GM19452 (cell line): ENCODE measurements around the gene ETS1.

Source experiments
- ATAC-seq: cut with Tn5 transposase; IDR thresholded peaks from one replicate; pipeline ENCODE4 v1.9.1; 2021; ENCODE audit not compliant: unreplicated experiment

ETS1 gene

GRCh38 chr11:128619540-128620308 lies 32.4 kb upstream of the ETS1 start:
- ATAC-seq, result no peak

- ATAC-seq, result no peak
Observed at GRCh38 chr11:128619007-128619406, 31.6 kb upstream of the ETS1 start.

GRCh38 chr11:128618603-128619002 lies 31.2 kb upstream of the ETS1 start:
- no peak for ATAC-seq

GRCh38 chr11:128616161-128616560 lies 28.8 kb upstream of the ETS1 start:
- no peak for ATAC-seq

GRCh38 chr11:128615612-128616011 lies 28.3 kb upstream of the ETS1 start:
- ATAC-seq, result no peak

GRCh38 chr11:128615076-128615475 lies 27.7 kb upstream of the ETS1 start:
- ATAC-seq, result no peak

GRCh38 chr11:128614026-128614425 lies 26.7 kb upstream of the ETS1 start:
- no peak for ATAC-seq

- ATAC-seq, result no peak
Observed at GRCh38 chr11:128613300-128613995, 26.1 kb upstream of the ETS1 start.

GRCh38 chr11:128610721-128611617 lies 23.6 kb upstream of the ETS1 start:
- peak; percentile 96 for ATAC-seq

GRCh38 chr11:128609785-128610184 lies 22.4 kb upstream of the ETS1 start:
- ATAC-seq, result no peak

- ATAC-seq, result no peak
Observed at GRCh38 chr11:128608746-128609407, 21.5 kb upstream of the ETS1 start.

- no peak for ATAC-seq
Observed at GRCh38 chr11:128607819-128608218, 20.5 kb upstream of the ETS1 start.

- ATAC-seq, result no peak
Observed at GRCh38 chr11:128604723-128605122, 17.4 kb upstream of the ETS1 start.

GRCh38 chr11:128603752-128604414 lies 16.5 kb upstream of the ETS1 start:
- peak; percentile 53 for ATAC-seq

- ATAC-seq, result no peak
Observed at GRCh38 chr11:128603003-128603696, 15.8 kb upstream of the ETS1 start.

- ATAC-seq, result no peak
Observed at GRCh38 chr11:128599729-128600128, 12.4 kb upstream of the ETS1 start.

- ATAC-seq, result no peak
Observed at GRCh38 chr11:128598506-128599150, 11.3 kb upstream of the ETS1 start.

GRCh38 chr11:128598096-128598495 lies 10.7 kb upstream of the ETS1 start:
- no peak for ATAC-seq

GRCh38 chr11:128597209-128597608 lies 9.9 kb upstream of the ETS1 start:
- no peak for ATAC-seq
